A549 (cell line): Measurements from ENCODE around the gene COL11A2. TPM values are rescaled to one million over a fixed set of nuclear protein-coding genes. Genes with fewer than 3 reads are reported as not detected.

ENCODE experiments used
- ATAC-seq, 2 experiments: fragments of 200-7000 bp in 1 of 2; fragments of >200 bp in 1 of 2; cut with Nextera tagmentation in 1 of 2; cut with Tn5 transposase in 1 of 2; 3 replicates each; pipeline versions ENCODE4 v1.8.0 to v1.9.1; 2018 to 2020; ENCODE audit warnings: mild to moderate bottlenecking in 1 of 2, moderate library complexity in 1 of 2
- CTCF ChIA-PET: fragments of 300-600 bp; sonication (Branson Sonifier 250); formaldehyde crosslinking; extraction: SDS; loops from one replicate; lab custom pipeline; 2021; ENCODE audit warnings: antibody characterized with exemption, inconsistent platforms; lab: Yijun Ruan, JAX
- POLR2A ChIA-PET: fragments of 350-600 bp; formaldehyde crosslinking; extraction: SDS; loops from one replicate; lab custom pipeline; 2021; ENCODE audit warnings: antibody characterized with exemption, inconsistent platforms; lab: Yijun Ruan, JAX
- DNase-seq, 2 experiments: peaks; one replicate each; pipeline versions ENCODE4 v3.0.0 to v3.0.0-alpha.2; 2011 to 2016; ENCODE audit warnings: low read depth in 1 of 2, low spot score in 1 of 2
- FAIRE-seq: peaks from 2 replicates; lab custom pipeline; 2011; peaks lifted over from hg19 to GRCh38; lab: Jason Lieb, UNC
- H3K27ac ChIP-seq, 2 experiments: fragments of >200 bp; sonication (Bioruptor Twin); formaldehyde crosslinking; 3 replicates each; pipeline ENCODE4 v1.5.1; 2016 to 2017
- H3K4me1 ChIP-seq: fragments of >200 bp; sonication (Bioruptor Twin); formaldehyde crosslinking; 3 replicates; pipeline ENCODE4 v1.6.1; 2016
- H3K4me2 ChIP-seq: fragments of >200 bp; sonication (Bioruptor Twin); formaldehyde crosslinking; 3 replicates; pipeline ENCODE4 v1.6.1; 2016
- H3K4me3 ChIP-seq: fragments of >200 bp; sonication (Bioruptor Twin); formaldehyde crosslinking; 3 replicates; pipeline ENCODE4 v1.5.1; 2016
- H3K9me3 ChIP-seq: fragments of >200 bp; sonication (Bioruptor Twin); formaldehyde crosslinking; 3 replicates; pipeline ENCODE4 v1.6.1; 2016
- CBX2 ChIP-seq: fragments of 200-600 bp; sonication (generic); IDR thresholded peaks from 2 replicates; pipeline ENCODE4 v1.6.1; 2016; ENCODE audit warnings: low read depth, mild to moderate bottlenecking, borderline replicate concordance
- EHMT2 ChIP-seq: fragments of 200-600 bp; sonication (generic); IDR thresholded peaks from 2 replicates; pipeline ENCODE4 v1.6.1; 2016; ENCODE audit warnings: antibody characterized with exemption, low read depth, mild to moderate bottlenecking, moderate library complexity
- ESRRA ChIP-seq: fragments of 150-350 bp; IDR thresholded peaks from 2 replicates; pipeline ENCODE4 v1.6.1; 2014; ENCODE audit warnings: mild to moderate bottlenecking, low read length, borderline replicate concordance
- HDAC2 ChIP-seq: fragments of 200-600 bp; sonication (generic); IDR thresholded peaks from 2 replicates; pipeline ENCODE4 v1.6.1; 2016
- HMGXB4 ChIP-seq: fragments of 250-450 bp; sonication (Bioruptor Pico); IDR thresholded peaks from 2 replicates; pipeline ENCODE4 v1.5.0; 2021; ENCODE audit warnings: mild to moderate bottlenecking, moderate library complexity, borderline replicate concordance
- HOXA7 ChIP-seq: fragments of 250-450 bp; sonication (Bioruptor Pico); IDR thresholded peaks from 2 replicates; pipeline ENCODE4 v1.5.0; 2020; ENCODE audit warnings: mild to moderate bottlenecking, moderate library complexity
- KDM1A ChIP-seq: fragments of 200-600 bp; sonication (generic); IDR thresholded peaks from 2 replicates; pipeline ENCODE4 v1.6.1; 2016; ENCODE audit warnings: low read depth, mild to moderate bottlenecking
- MAFK ChIP-seq: fragments of 450-650 bp; IDR thresholded peaks from 2 replicates; pipeline ENCODE4 v1.6.1; 2014; ENCODE audit not compliant: partially characterized antibody
- MYC ChIP-seq: IDR thresholded peaks from 2 replicates; pipeline ENCODE4 v1.6.1; 2012; ENCODE audit warnings: mild to moderate bottlenecking, inconsistent platforms, low read length, improper control_type of control experiment, borderline replicate concordance
- PBX3 ChIP-seq: IDR thresholded peaks from 2 replicates; pipeline ENCODE4 v1.6.1; 2012
- RAD21 ChIP-seq, 2 experiments: fragments of >200 bp in 1 of 2; sonication (Bioruptor Twin) in 1 of 2; formaldehyde crosslinking in 1 of 2; IDR thresholded peaks in 1 of 2; conservative IDR thresholded peaks in 1 of 2; 2 replicates in 1 of 2; 3 replicates in 1 of 2; pipeline ENCODE4 v1.6.1; 2012 to 2018; ENCODE audit warnings: inconsistent platforms in 1 of 2
- REST ChIP-seq: fragments of 200-600 bp; sonication (generic); IDR thresholded peaks from 2 replicates; pipeline ENCODE4 v1.6.1; 2016; ENCODE audit warnings: antibody characterized with exemption, mild to moderate bottlenecking, moderate library complexity
- RNF2 ChIP-seq: fragments of 200-600 bp; sonication (generic); IDR thresholded peaks from 2 replicates; pipeline ENCODE4 v1.6.1; 2016; ENCODE audit warnings: low read depth, mild to moderate bottlenecking, antibody characterized with exemption, moderate library complexity, borderline replicate concordance
- SMC3 ChIP-seq: fragments of >200 bp; sonication (Bioruptor Twin); formaldehyde crosslinking; IDR thresholded peaks from 3 replicates; pipeline ENCODE4 v1.6.1; 2018; ENCODE audit warnings: inconsistent platforms
- ZC3H11A ChIP-seq: fragments of 450-650 bp; IDR thresholded peaks from 2 replicates; pipeline ENCODE4 v1.6.1; 2014; ENCODE audit warnings: antibody characterized with exemption, mild to moderate bottlenecking
- ZFP36 ChIP-seq: fragments of 450-650 bp; IDR thresholded peaks from 2 replicates; pipeline ENCODE4 v1.6.1; 2014; ENCODE audit warnings: borderline replicate concordance; ENCODE audit not compliant: partially characterized antibody
- WGBS: methylation state at CpG from one replicate; pipeline ENCODE4 v1.1.6; 2017; ENCODE audit errors: missing lambda C conversion rate; 5-methylcytosine and 5-hydroxymethylcytosine counted together
- polyA plus RNA-seq, 4 experiments: library from polyadenylated mRNA; depleted of rRNA in 3 of 4; stranded (reverse); fragments of >200 nt; fragmentation: RNase III in 1 of 4; extraction: RNeasy Plus Mini Kit Qiagen cat#74134 plus additional on column Dnase treatment in 1 of 4; gene quantifications; 2 replicates in 3 of 4; 3 replicates in 1 of 4; pipeline ENCODE4 v1.2.3, GENCODE V29; 2011 to 2017

The COL11A2 gene
- polyA plus RNA-seq, 2 of the 4 experiments (the other 2 are of a cell fraction), result 0.66 to 1.3 TPM

- Histone ChIP-seq H3K4me2 (no peak overlapping the region), H3K9me3 (no peaks in the 10 kb centered on the region; the same call in 2 of the 3 replicates), H3K27ac (no peak overlapping the region), H3K4me1 (no peaks in the 10 kb centered on the region), H3K4me3 (no peak overlapping the region)
- no peak for FAIRE-seq
- 19% methylated on average over 3 of the region's 4 CpGs for WGBS
- POLR2A ChIA-PET, result no interaction called here
- no peak for DNase-seq
- ATAC-seq, result no peak
- TF ChIP-seq ZFP36 (no peak), ESRRA (no peak)
- CTCF ChIA-PET, result interaction anchor here (1.0 to 1.2 kb wide), 2 partner anchors 10 to 63 kb away, joined by 3 to 4 read pairs; no protein-coding TSS in a partner anchor
Measured at GRCh38 chr6:33185654-33186187, 6.5 kb downstream of the COL11A2 start.

GRCh38 chr6:33185190-33185589, 7.1 kb downstream of the COL11A2 start:
- no peaks in the 10 kb centered on the region; the same call in 2 of the 3 replicates for H3K9me3 ChIP-seq
- TF ChIP-seq HDAC2 (no peak), SMC3 (no peak), CBX2 (no peak), ZC3H11A (no peak), HOXA7 (CRISPR knock-in tag) (no peak), PBX3 (no peak), RNF2 (no peak), HMGXB4 (CRISPR knock-in tag) (no peak), REST (no peak), MAFK (no peak), EHMT2 (no peak), RAD21 (conservative IDR thresholded peaks at IDR 0.05 in 1 of 2, IDR thresholded peaks at IDR 0.05 in 1 of 2) (no peak), KDM1A (no peak), MYC (no peak)
- TF ChIP-seq, all 56 proteins: peak for 0
- ChIA-PET POLR2A (no interaction called here), CTCF (no interaction called here)
- Histone ChIP-seq H3K27ac (no peak overlapping the region), H3K4me3 (no peak overlapping the region), H3K4me2 (no peak overlapping the region), H3K4me1 (no peaks in the 10 kb centered on the region)
- ATAC-seq, result no peak
- FAIRE-seq, result no peak
- no CpG with 5 or more reads among the region's 9 CpGs for WGBS
- DNase-seq, result no peak
